ENCODE results near the gene CCDC88C. TPM values are rescaled to one million over a fixed set of nuclear protein-coding genes. Genes with fewer than 3 reads are reported as not detected.

Gene CCDC88C
- total RNA-seq, 2 donors from 2014 or later = 36.3 to 57.4 TPM

DNA sequence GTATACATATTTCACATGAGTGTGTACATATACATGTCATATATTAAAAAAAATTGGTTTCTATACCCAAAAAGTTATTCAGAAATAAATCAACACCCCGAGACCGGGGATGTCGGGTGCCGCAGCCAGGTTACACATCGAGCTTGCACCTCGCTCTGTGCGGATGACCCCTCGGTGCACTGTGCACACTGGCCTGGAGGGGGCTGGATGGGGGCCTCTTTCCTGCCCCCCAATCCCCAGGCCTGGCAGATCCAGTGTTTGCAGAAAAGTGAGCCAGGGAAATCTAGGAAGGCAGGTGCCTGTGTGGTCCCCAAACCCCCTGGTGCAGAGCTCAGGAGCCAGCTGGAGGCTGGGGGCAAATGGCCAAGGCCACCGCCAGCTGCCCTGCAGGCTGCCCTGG, 146.0 kb downstream of the CCDC88C start:
- H3K36me3 ChIP-seq (replicated peaks in 1 of 2; ENCODE audit: insufficient read depth in 1 of 2, low read depth in 2 of 2) = no peaks in the 10 kb centered on the region
- H3K4me3 ChIP-seq = no peak overlapping the region
- no peaks in the 10 kb centered on the region for H3K9me3 ChIP-seq
- H3K4me1 ChIP-seq = no peaks in the 10 kb centered on the region
- intact Hi-C loops (cut with DNase I) = no loop called here
- no peaks in the 10 kb centered on the region for H3K27me3 ChIP-seq
- no peak for DNase-seq
- WGBS, 2 donors = 90 to 94% methylated on average over 9 of the region's 9 CpGs
- no peak overlapping the region for H3K27ac ChIP-seq
- ATAC-seq = no peak
- TF ChIP-seq POLR2A (IDR thresholded peaks at IDR 0.05) = no peak
- TF ChIP-seq, protein P1, sequence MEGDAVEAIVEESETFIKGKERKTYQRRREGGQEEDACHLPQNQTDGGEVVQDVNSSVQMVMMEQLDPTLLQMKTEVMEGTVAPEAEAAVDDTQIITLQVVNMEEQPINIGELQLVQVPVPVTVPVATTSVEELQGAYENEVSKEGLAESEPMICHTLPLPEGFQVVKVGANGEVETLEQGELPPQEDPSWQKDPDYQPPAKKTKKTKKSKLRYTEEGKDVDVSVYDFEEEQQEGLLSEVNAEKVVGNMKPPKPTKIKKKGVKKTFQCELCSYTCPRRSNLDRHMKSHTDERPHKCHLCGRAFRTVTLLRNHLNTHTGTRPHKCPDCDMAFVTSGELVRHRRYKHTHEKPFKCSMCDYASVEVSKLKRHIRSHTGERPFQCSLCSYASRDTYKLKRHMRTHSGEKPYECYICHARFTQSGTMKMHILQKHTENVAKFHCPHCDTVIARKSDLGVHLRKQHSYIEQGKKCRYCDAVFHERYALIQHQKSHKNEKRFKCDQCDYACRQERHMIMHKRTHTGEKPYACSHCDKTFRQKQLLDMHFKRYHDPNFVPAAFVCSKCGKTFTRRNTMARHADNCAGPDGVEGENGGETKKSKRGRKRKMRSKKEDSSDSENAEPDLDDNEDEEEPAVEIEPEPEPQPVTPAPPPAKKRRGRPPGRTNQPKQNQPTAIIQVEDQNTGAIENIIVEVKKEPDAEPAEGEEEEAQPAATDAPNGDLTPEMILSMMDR (IDR thresholded peaks at IDR 0.05) = no peak

DNA sequence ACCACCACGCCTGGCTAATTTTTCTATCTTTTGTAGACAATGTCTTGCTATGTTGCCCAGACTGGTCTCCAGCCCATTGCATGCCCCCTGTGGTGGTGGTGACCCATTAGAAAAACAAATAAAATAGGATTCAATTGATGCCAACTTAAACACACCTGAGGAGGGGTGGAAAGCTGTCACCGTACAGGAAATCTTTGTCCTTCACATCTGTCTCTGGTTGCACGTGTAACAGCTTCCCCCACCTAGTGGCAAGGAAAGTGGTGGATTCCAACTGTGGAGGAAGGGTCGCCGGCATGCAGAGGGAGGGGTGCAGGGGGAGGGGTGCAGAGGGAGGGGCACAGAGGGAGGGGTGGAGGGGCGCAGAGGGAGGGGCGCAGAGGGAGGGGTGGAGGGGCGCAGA, 147.0 kb downstream of the CCDC88C start:
- Histone ChIP-seq H3K4me3 (no peak overlapping the region), H3K27me3 (no peaks in the 10 kb centered on the region), H3K4me1 (no peaks in the 10 kb centered on the region), H3K9me3 (no peaks in the 10 kb centered on the region), H3K27ac (no peak overlapping the region), H3K36me3 (replicated peaks in 1 of 2; ENCODE audit: insufficient read depth in 1 of 2, low read depth in 2 of 2) (no peaks in the 10 kb centered on the region)
- DNase-seq (no peak), ATAC-seq (no peak)
- intact Hi-C loops (cut with DNase I) = no loop called here
- 62 to 64% methylated on average over 5 of the region's 8 CpGs for WGBS, 2 donors
- TF ChIP-seq, protein P1 (IDR thresholded peaks at IDR 0.05) = no peak
- TF ChIP-seq POLR2A (IDR thresholded peaks at IDR 0.05) = no peak

DNA sequence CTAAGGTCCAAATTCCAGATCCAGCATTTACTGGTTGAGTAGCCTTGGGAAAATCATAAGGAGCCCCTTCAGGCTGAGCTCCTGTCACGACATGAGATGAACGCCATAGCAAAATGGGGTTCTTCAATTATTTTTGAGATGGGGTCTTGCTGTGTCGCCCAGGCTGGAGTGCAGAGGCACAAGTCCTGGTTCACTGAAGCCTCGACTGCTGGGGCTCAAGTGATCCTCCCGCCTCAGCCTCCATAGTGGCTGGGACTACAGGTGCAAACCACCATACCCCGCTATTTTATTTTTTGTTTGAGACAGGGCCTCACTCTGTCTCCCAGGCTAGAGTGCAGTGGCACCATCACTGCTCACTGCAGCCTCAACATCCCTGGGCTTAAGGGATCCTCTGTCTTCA, 147.4 kb downstream of the CCDC88C start:
- intact Hi-C loops (cut with DNase I) = no loop called here
- Histone ChIP-seq H3K27me3 (no peaks in the 10 kb centered on the region), H3K4me1 (no peaks in the 10 kb centered on the region), H3K36me3 (replicated peaks in 1 of 2; ENCODE audit: insufficient read depth in 1 of 2, low read depth in 2 of 2) (no peaks in the 10 kb centered on the region), H3K9me3 (no peaks in the 10 kb centered on the region), H3K4me3 (no peak overlapping the region), H3K27ac (no peak overlapping the region)
- no peak for ATAC-seq
- 93 to 97% methylated on average over 6 of the region's 6 CpGs for WGBS, 2 donors
- TF ChIP-seq, protein P1 (IDR thresholded peaks at IDR 0.05) = no peak
- DNase-seq = no peak

DNA sequence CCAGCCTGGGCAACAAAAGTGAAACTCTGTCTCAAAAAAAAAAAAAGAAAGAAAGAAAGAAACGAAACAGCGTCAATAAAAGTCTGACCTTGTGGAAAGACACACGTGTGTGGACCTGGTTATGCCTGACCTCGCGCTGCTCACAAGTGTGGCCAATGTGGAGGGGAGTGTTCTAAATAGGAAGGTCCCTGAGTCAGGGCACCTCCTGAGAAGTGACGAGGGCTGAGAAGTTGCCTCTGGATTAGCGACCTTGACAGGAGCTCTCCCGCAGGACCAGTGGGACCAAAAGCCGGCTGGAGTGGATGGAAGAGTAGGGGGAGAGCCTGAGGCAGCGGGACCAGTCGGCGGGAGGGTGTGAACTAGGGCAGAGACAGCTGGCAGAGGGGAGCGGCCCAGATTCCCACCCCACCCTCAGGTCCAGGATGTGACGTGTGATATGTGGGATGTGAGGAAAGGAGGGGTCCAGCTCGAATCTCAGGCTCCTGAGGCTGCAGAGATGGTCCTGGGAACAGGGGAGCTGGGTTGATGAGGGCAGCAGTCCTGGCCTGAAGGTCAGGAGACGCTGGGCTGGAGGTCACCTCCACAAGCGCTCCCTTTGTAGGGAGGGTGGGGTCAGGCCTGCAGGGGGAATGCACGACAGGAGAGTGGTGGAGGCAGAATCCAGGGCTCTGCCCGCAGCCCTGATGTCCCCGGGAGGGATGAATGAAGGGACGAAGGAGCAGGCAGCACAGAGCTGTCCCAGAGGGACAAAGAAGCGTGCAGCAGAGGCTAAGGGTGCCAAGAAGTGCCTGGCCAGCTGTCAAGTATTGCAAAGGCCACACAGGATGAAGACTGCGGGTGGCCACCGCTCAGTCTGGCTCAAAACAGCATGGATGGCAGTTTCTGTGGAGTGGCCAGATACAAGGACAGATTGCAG, 148.3 kb downstream of the CCDC88C start:
- H3K9me3 ChIP-seq = no peaks in the 10 kb centered on the region
- DNase-seq (no peak), ATAC-seq (no peak)
- intact Hi-C loops (cut with DNase I) = no loop called here
- WGBS, 2 donors = 59 to 66% methylated on average over 24 of the region's 24 CpGs
- no peaks in the 10 kb centered on the region for H3K27me3 ChIP-seq
- no peak overlapping the region for H3K27ac ChIP-seq
- H3K4me1 ChIP-seq = peaks cover 6% of the 10 kb centered on the region
- H3K36me3 ChIP-seq (replicated peaks in 1 of 2; ENCODE audit: insufficient read depth in 1 of 2, low read depth in 2 of 2) = no peaks in the 10 kb centered on the region
- no peak overlapping the region for H3K4me3 ChIP-seq
- TF ChIP-seq, protein P1 (IDR thresholded peaks at IDR 0.05) = no peak
- no peak for TF ChIP-seq POLR2A (IDR thresholded peaks at IDR 0.05)
